ENCODE measurements around the gene KIAA1217. TPM values are rescaled to one million over a fixed set of nuclear protein-coding genes. Genes with fewer than 3 reads are reported as not detected.

KIAA1217 gene
- total RNA-seq, 1 experiment from 2014 or later = 171 TPM

- Mint-ChIP-seq H3K4me3 (ENCODE audit: unreplicated experiment) (no peak overlapping the region), H3K9me3 (ENCODE audit: unreplicated experiment) (no peaks in the 10 kb centered on the region), H3K36me3 (ENCODE audit: insufficient read depth, unreplicated experiment) (peaks cover 39% of the 10 kb centered on the region), H3K27ac (ENCODE audit: unreplicated experiment) (no peak overlapping the region), H3K27me3 (ENCODE audit: insufficient read depth, unreplicated experiment) (no peaks in the 10 kb centered on the region), H3K4me1 (ENCODE audit: low read depth, unreplicated experiment) (peaks cover 7% of the 10 kb centered on the region)
- ChIA-PET CTCF (no interaction called here), POLR2A (no interaction called here)
- H3K27me3 ChIP-seq (replicated peaks; ENCODE audit: control insufficient read depth, insufficient read depth, low read length) = no peaks in the 10 kb centered on the region
- H3K4me1 ChIP-seq = peaks cover 10% of the 10 kb centered on the region
- H3K4me3 ChIP-seq (ENCODE audit: low read depth, low read length) = no peak overlapping the region
- no peaks in the 10 kb centered on the region for H3K9me3 ChIP-seq
- H3K36me3 ChIP-seq (ENCODE audit: control insufficient read depth, insufficient read depth, low read length) = no peaks in the 10 kb centered on the region
- no peak for DNase-seq
- no TSS peak for BruUV-seq (replicated peaks)
- intact Hi-C loops (cut with micrococcal nuclease; ENCODE audit: unreplicated experiment) = no loop called here
- TF ChIP-seq CTCF (IDR thresholded peaks at IDR 0.05; ENCODE audit: insufficient read depth in 1 of 2, low read depth in 1 of 2, low read length in 1 of 2, severe bottlenecking in 1 of 2, unreplicated experiment in 1 of 2) = no peak
These were observed 104.3 kb downstream of the KIAA1217 start for GRCh38 chr10:24313283-24313682.

- no TSS peak for BruUV-seq (replicated peaks)
- ChIA-PET CTCF (no interaction called here), POLR2A (no interaction called here)
- Mint-ChIP-seq H3K27ac (ENCODE audit: unreplicated experiment) (no peak overlapping the region), H3K36me3 (ENCODE audit: insufficient read depth, unreplicated experiment) (peaks cover 42% of the 10 kb centered on the region), H3K9me3 (ENCODE audit: unreplicated experiment) (no peaks in the 10 kb centered on the region), H3K4me3 (ENCODE audit: unreplicated experiment) (no peak overlapping the region), H3K4me1 (ENCODE audit: low read depth, unreplicated experiment) (peaks cover 16% of the 10 kb centered on the region), H3K27me3 (ENCODE audit: insufficient read depth, unreplicated experiment) (no peaks in the 10 kb centered on the region)
- DNase-seq = no peak
- H3K36me3 ChIP-seq (ENCODE audit: control insufficient read depth, insufficient read depth, low read length) = no peaks in the 10 kb centered on the region
- H3K4me1 ChIP-seq = peaks cover 18% of the 10 kb centered on the region
- intact Hi-C loops (cut with micrococcal nuclease; ENCODE audit: unreplicated experiment) = no loop called here
- no peak overlapping the region for H3K4me3 ChIP-seq (ENCODE audit: low read depth, low read length)
- H3K9me3 ChIP-seq = no peaks in the 10 kb centered on the region
- H3K27me3 ChIP-seq (replicated peaks; ENCODE audit: control insufficient read depth, insufficient read depth, low read length) = no peaks in the 10 kb centered on the region
- TF ChIP-seq CTCF (IDR thresholded peaks at IDR 0.05; ENCODE audit: insufficient read depth in 1 of 2, low read depth in 1 of 2, low read length in 1 of 2, severe bottlenecking in 1 of 2, unreplicated experiment in 1 of 2) = no peak
These were observed 106.3 kb downstream of the KIAA1217 start for GRCh38 chr10:24315211-24315610.

- peaks cover 19% of the 10 kb centered on the region for H3K36me3 Mint-ChIP-seq (ENCODE audit: insufficient read depth, unreplicated experiment)
These were observed 109.6 kb downstream of the KIAA1217 start for GRCh38 chr10:24318517-24318916.

More at GRCh38 chr10:24318517-24318916, 109.6 kb downstream of the KIAA1217 start:
- ChIA-PET POLR2A (interaction anchor here (0.6 kb wide), 1 partner anchor 235 kb away, joined by 3 read pairs; no protein-coding TSS in a partner anchor), CTCF (interaction anchor here (0.6 to 1.1 kb wide), 3 partner anchors 20 to 462 kb away, joined by 3 to 5 read pairs (median 4); no protein-coding TSS in a partner anchor)
- peaks cover 19% of the 10 kb centered on the region for H3K4me1 Mint-ChIP-seq (ENCODE audit: low read depth, unreplicated experiment)
- H3K4me3 Mint-ChIP-seq (ENCODE audit: unreplicated experiment) = no peak overlapping the region
- H3K27me3 Mint-ChIP-seq (ENCODE audit: insufficient read depth, unreplicated experiment) = no peaks in the 10 kb centered on the region
- no TSS peak for BruUV-seq (replicated peaks)
- Histone ChIP-seq H3K4me1 (peaks cover 18% of the 10 kb centered on the region), H3K27me3 (replicated peaks; ENCODE audit: control insufficient read depth, insufficient read depth, low read length) (no peaks in the 10 kb centered on the region), H3K4me3 (ENCODE audit: low read depth, low read length) (no peak overlapping the region), H3K9me3 (no peaks in the 10 kb centered on the region), H3K36me3 (ENCODE audit: control insufficient read depth, insufficient read depth, low read length) (no peaks in the 10 kb centered on the region)
- no peaks in the 10 kb centered on the region for H3K9me3 Mint-ChIP-seq (ENCODE audit: unreplicated experiment)
- DNase-seq = peak in 1 of 2 experiments; percentile 46
- no peak for TF ChIP-seq CTCF (IDR thresholded peaks at IDR 0.05; ENCODE audit: insufficient read depth in 1 of 2, low read depth in 1 of 2, low read length in 1 of 2, severe bottlenecking in 1 of 2, unreplicated experiment in 1 of 2)
- intact Hi-C loops (cut with micrococcal nuclease; ENCODE audit: unreplicated experiment) = loop anchor here (1.0 to 2.0 kb wide), 3 partner anchors 42 to 80 kb away; no protein-coding TSS in a partner anchor
- peak overlapping the region; percentile 54 for H3K27ac Mint-ChIP-seq (ENCODE audit: unreplicated experiment)

Measured in Caco-2 (cell line).